Hepatocyte (in vitro differentiated cells): ENCODE data around the gene PRKG1. TPM values are rescaled to one million over a fixed set of nuclear protein-coding genes. Genes with fewer than 3 reads are reported as not detected.

Source experiments
- DNase-seq: peaks from one replicate; pipeline ENCODE4 v3.0.0-alpha.2; 2016; ENCODE audit warnings: low spot score
- H2AFZ ChIP-seq: fragments of 200-600 bp; sonication (generic); 2 replicates; pipeline ENCODE4 v1.6.0; 2016; ENCODE audit warnings: antibody characterized with exemption, mild to moderate bottlenecking
- H3K27ac ChIP-seq: fragments of 200-600 bp; sonication (generic); 2 replicates; pipeline ENCODE4 v1.5.1; 2016; ENCODE audit warnings: mild to moderate bottlenecking
- H3K27me3 ChIP-seq: fragments of 200-600 bp; sonication (generic); 2 replicates; pipeline ENCODE4 v1.6.1; 2016
- H3K36me3 ChIP-seq: fragments of 200-600 bp; sonication (generic); replicated peaks from 2 replicates; pipeline ENCODE4 v1.5.1; 2016; ENCODE audit warnings: low read depth; ENCODE audit not compliant: insufficient read depth
- H3K4me1 ChIP-seq: fragments of 200-600 bp; sonication (generic); 2 replicates; pipeline ENCODE4 v1.5.1; 2016; ENCODE audit warnings: mild to moderate bottlenecking, moderate library complexity; ENCODE audit not compliant: insufficient read depth
- H3K4me2 ChIP-seq: fragments of 200-600 bp; sonication (generic); 2 replicates; pipeline ENCODE4 v1.6.0; 2016
- H3K4me3 ChIP-seq: fragments of 200-600 bp; sonication (generic); 2 replicates; pipeline ENCODE4 v1.5.1; 2016; ENCODE audit warnings: mild to moderate bottlenecking
- H3K79me2 ChIP-seq: fragments of 200-600 bp; sonication (generic); 2 replicates; pipeline ENCODE4 v1.6.0; 2017; ENCODE audit warnings: mild to moderate bottlenecking
- H3K9me2 ChIP-seq: fragments of 200-600 bp; sonication (generic); replicated peaks from 2 replicates; pipeline ENCODE4 v1.6.0; 2017; ENCODE audit warnings: mild to moderate bottlenecking; ENCODE audit not compliant: insufficient read depth
- H3K9me3 ChIP-seq: fragments of 200-600 bp; sonication (generic); 2 replicates; pipeline ENCODE4 v1.5.1; 2016; ENCODE audit warnings: low read depth, mild to moderate bottlenecking
- H4K20me1 ChIP-seq: fragments of 200-600 bp; sonication (generic); 2 replicates; pipeline ENCODE4 v1.6.0; 2016; ENCODE audit warnings: mild to moderate bottlenecking; ENCODE audit not compliant: insufficient read depth, poor library complexity, severe bottlenecking
- CTCF ChIP-seq: fragments of 200-600 bp; sonication (generic); IDR thresholded peaks from 2 replicates; pipeline ENCODE4 v1.5.1; 2016; ENCODE audit warnings: antibody characterized with exemption, mild to moderate bottlenecking; ENCODE audit not compliant: poor library complexity
- EZH2 ChIP-seq: fragments of 200-600 bp; sonication (generic); IDR thresholded peaks from 2 replicates; pipeline ENCODE4 v1.6.1; 2016; ENCODE audit warnings: antibody characterized with exemption, mild to moderate bottlenecking, borderline replicate concordance
- EZH2phosphoT487 ChIP-seq: fragments of 200-600 bp; sonication (generic); IDR thresholded peaks from one replicate; pipeline ENCODE4 v1.6.1; 2018; ENCODE audit warnings: antibody characterized with exemption, mild to moderate bottlenecking, low read depth, moderate library complexity; ENCODE audit not compliant: unreplicated experiment, severe bottlenecking
- WGBS: methylation state at CpG from one replicate; pipeline ENCODE4 v1.1.6; 2016; ENCODE audit warnings: low lambda C conversion rate; ENCODE audit errors: missing lambda C conversion rate; 5-methylcytosine and 5-hydroxymethylcytosine counted together
- polyA plus RNA-seq: library from polyadenylated mRNA; unstranded; fragments of >200 nt; fragmentation: Nextera tagmentation; extraction: Ambion mirVana; gene quantifications from 2 replicates; pipeline ENCODE4 v1.2.1, GENCODE V29; 2016
- total RNA-seq: library from RNA; depleted of rRNA; stranded (reverse); fragments of >200 nt; gene quantifications from 2 replicates; pipeline ENCODE4 v1.2.3, GENCODE V29; 2014

PRKG1 gene
- total and polyA plus RNA-seq, 2 experiments from 2014 or later, result 4.0 to 8.1 TPM

GRCh38 chr10:51934373-51934772, 860.1 kb downstream of the PRKG1 start:
- 76% methylated on average over 5 of the region's 5 CpGs for WGBS
- H2AFZ ChIP-seq, result no peak overlapping the region
- DNase-seq, result no peak
- H3K4me1 ChIP-seq, result no peaks in the 10 kb centered on the region
- no peak for TF ChIP-seq EZH2phosphoT487
- no peak for TF ChIP-seq EZH2
- no peak overlapping the region for H3K4me2 ChIP-seq
- no peaks in the 10 kb centered on the region for H3K9me3 ChIP-seq
- H3K27ac ChIP-seq, result no peak overlapping the region
- no peaks in the 10 kb centered on the region for H3K9me2 ChIP-seq
- no peaks in the 10 kb centered on the region for H3K27me3 ChIP-seq
- no peaks in the 10 kb centered on the region for H3K79me2 ChIP-seq
- no peaks in the 10 kb centered on the region for H4K20me1 ChIP-seq
- no peaks in the 10 kb centered on the region for H3K36me3 ChIP-seq
- no peak overlapping the region for H3K4me3 ChIP-seq

- no peak overlapping the region for H3K4me2 ChIP-seq
- H3K27ac ChIP-seq, result no peak overlapping the region
- TF ChIP-seq EZH2 (no peak), CTCF (no peak), EZH2phosphoT487 (no peak)
- H3K9me2 ChIP-seq, result no peaks in the 10 kb centered on the region
- H4K20me1 ChIP-seq, result no peaks in the 10 kb centered on the region
- no peak for DNase-seq
- no peak overlapping the region for H3K4me3 ChIP-seq
- H3K9me3 ChIP-seq, result no peaks in the 10 kb centered on the region
- H3K36me3 ChIP-seq, result no peaks in the 10 kb centered on the region
- WGBS, result 58% methylated on average over 5 of the region's 5 CpGs
- no peaks in the 10 kb centered on the region for H3K4me1 ChIP-seq
- H3K27me3 ChIP-seq, result no peaks in the 10 kb centered on the region
- H2AFZ ChIP-seq, result no peak overlapping the region
- H3K79me2 ChIP-seq, result no peaks in the 10 kb centered on the region
Measured at GRCh38 chr10:51935341-51935740, 861.1 kb downstream of the PRKG1 start.

- no peak for DNase-seq
- H4K20me1 ChIP-seq, result no peaks in the 10 kb centered on the region
- no peaks in the 10 kb centered on the region for H3K9me2 ChIP-seq
- no peaks in the 10 kb centered on the region for H3K27me3 ChIP-seq
- WGBS, result 79% methylated on average over 7 of the region's 7 CpGs
- no peak for TF ChIP-seq CTCF
- no peak for TF ChIP-seq EZH2phosphoT487
- TF ChIP-seq EZH2, result no peak
- H3K4me3 ChIP-seq, result no peak overlapping the region
- peak overlapping the region; percentile 21 for H3K27ac ChIP-seq
- no peak overlapping the region for H2AFZ ChIP-seq
- H3K79me2 ChIP-seq, result no peaks in the 10 kb centered on the region
- no peaks in the 10 kb centered on the region for H3K9me3 ChIP-seq
- peak overlapping the region; percentile 12 for H3K4me2 ChIP-seq
- no peaks in the 10 kb centered on the region for H3K4me1 ChIP-seq
- H3K36me3 ChIP-seq, result no peaks in the 10 kb centered on the region
Measured at GRCh38 chr10:51937308-51938140, 863.2 kb downstream of the PRKG1 start.

GRCh38 chr10:51950371-51950995, 876.2 kb downstream of the PRKG1 start:
- no peak overlapping the region for H3K27ac ChIP-seq
- H3K4me1 ChIP-seq, result no peaks in the 10 kb centered on the region
- no peaks in the 10 kb centered on the region for H3K9me2 ChIP-seq
- TF ChIP-seq CTCF, result no peak
- TF ChIP-seq EZH2phosphoT487, result no peak
- no peak for TF ChIP-seq EZH2
- 91% methylated on average over 10 of the region's 10 CpGs for WGBS
- no peak overlapping the region for H2AFZ ChIP-seq
- no peaks in the 10 kb centered on the region for H3K9me3 ChIP-seq
- no peak overlapping the region for H3K4me2 ChIP-seq
- no peaks in the 10 kb centered on the region for H3K27me3 ChIP-seq
- no peaks in the 10 kb centered on the region for H4K20me1 ChIP-seq
- H3K79me2 ChIP-seq, result no peaks in the 10 kb centered on the region
- no peaks in the 10 kb centered on the region for H3K36me3 ChIP-seq
- H3K4me3 ChIP-seq, result no peak overlapping the region
- no peak for DNase-seq
